ENCODE results near the gene COL6A6.

The COL6A6 gene

GRCh38 chr3:130490241-130490640, 26.7 kb upstream of the COL6A6 start:
- TF ChIP-seq CTCF (IDR thresholded peaks at IDR 0.05), result no peak

GRCh38 chr3:130491431-130491830, 25.5 kb upstream of the COL6A6 start:
- no peak for TF ChIP-seq CTCF (IDR thresholded peaks at IDR 0.05)

- TF ChIP-seq CTCF (IDR thresholded peaks at IDR 0.05), result no peak
Measured at GRCh38 chr3:130504701-130505100, 12.3 kb upstream of the COL6A6 start.

- TF ChIP-seq CTCF (IDR thresholded peaks at IDR 0.05), result no peak
Measured at GRCh38 chr3:130506031-130506430, 10.9 kb upstream of the COL6A6 start.

GRCh38 chr3:130507746-130508145, 9.2 kb upstream of the COL6A6 start:
- no peak for TF ChIP-seq CTCF (IDR thresholded peaks at IDR 0.05)

GRCh38 chr3:130509008-130509407, 8.0 kb upstream of the COL6A6 start:
- TF ChIP-seq CTCF (IDR thresholded peaks at IDR 0.05), result no peak

- TF ChIP-seq CTCF (IDR thresholded peaks at IDR 0.05), result no peak
Measured at GRCh38 chr3:130514681-130515080, 2.3 kb upstream of the COL6A6 start.

- TF ChIP-seq CTCF (IDR thresholded peaks at IDR 0.05), result no peak
Measured at GRCh38 chr3:130515755-130516154, 1.2 kb upstream of the COL6A6 start.

Measured in LNCAP (cell line).